ENCODE data around the gene SLC16A7.

Gene SLC16A7

DNA sequence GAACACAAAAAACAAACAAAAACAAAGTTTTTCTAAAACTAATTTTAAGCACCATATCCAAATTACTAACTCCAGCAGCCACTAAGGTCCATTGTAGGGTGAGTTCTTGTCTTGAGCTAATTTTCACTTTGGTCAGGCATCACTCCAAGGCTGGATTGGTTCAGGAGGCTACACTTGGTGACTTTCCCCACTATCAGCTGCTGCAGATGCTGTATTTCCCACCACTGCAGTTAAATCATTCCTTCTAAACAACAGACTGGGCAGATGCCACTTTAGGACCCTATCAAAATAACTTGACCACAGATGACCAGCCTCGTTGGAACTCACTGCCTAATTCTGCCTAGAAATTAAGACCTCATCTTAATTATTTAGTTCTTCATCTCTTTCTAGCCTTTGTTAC, 140.5 kb downstream of the SLC16A7 start:
- Histone ChIP-seq H3K27me3 (ENCODE audit: insufficient read depth, low read length) (no peaks in the 10 kb centered on the region), H3K4me2 (ENCODE audit: low read length) (no peak overlapping the region), H3F3A (ENCODE audit: insufficient read depth, low read length) (no peaks in the 10 kb centered on the region), H3K36me3 (ENCODE audit: insufficient read depth, low read length) (no peaks in the 10 kb centered on the region), H3K9me2 (ENCODE audit: low read depth, low read length) (no peaks in the 10 kb centered on the region), H3K9ac (ENCODE audit: low read length) (no peak overlapping the region), H3K27ac (ENCODE audit: low read depth, low read length, poor library complexity, severe bottlenecking) (no peak overlapping the region), H3K79me2 (ENCODE audit: insufficient read depth, low read length) (no peaks in the 10 kb centered on the region), H3K4me1 (ENCODE audit: insufficient read depth, low read length, severe bottlenecking) (no peaks in the 10 kb centered on the region), H4K20me1 (ENCODE audit: insufficient read depth, low read length) (no peaks in the 10 kb centered on the region), H3K4me3 (ENCODE audit: low read depth, low read length, poor library complexity, severe bottlenecking) (no peak overlapping the region), H3K9me3 (ENCODE audit: low read length) (no peaks in the 10 kb centered on the region), H2AFZ (ENCODE audit: low read length) (no peak overlapping the region)
- TF ChIP-seq, protein P1, sequence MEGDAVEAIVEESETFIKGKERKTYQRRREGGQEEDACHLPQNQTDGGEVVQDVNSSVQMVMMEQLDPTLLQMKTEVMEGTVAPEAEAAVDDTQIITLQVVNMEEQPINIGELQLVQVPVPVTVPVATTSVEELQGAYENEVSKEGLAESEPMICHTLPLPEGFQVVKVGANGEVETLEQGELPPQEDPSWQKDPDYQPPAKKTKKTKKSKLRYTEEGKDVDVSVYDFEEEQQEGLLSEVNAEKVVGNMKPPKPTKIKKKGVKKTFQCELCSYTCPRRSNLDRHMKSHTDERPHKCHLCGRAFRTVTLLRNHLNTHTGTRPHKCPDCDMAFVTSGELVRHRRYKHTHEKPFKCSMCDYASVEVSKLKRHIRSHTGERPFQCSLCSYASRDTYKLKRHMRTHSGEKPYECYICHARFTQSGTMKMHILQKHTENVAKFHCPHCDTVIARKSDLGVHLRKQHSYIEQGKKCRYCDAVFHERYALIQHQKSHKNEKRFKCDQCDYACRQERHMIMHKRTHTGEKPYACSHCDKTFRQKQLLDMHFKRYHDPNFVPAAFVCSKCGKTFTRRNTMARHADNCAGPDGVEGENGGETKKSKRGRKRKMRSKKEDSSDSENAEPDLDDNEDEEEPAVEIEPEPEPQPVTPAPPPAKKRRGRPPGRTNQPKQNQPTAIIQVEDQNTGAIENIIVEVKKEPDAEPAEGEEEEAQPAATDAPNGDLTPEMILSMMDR (IDR thresholded peaks at IDR 0.05; ENCODE audit: low read length): no peak
- TF ChIP-seq EZH2 (IDR thresholded peaks at IDR 0.05; ENCODE audit: borderline replicate concordance, low read length): no peak

- H3K4me2 ChIP-seq (ENCODE audit: low read length): no peak overlapping the region
- no peaks in the 10 kb centered on the region for H4K20me1 ChIP-seq (ENCODE audit: insufficient read depth, low read length)
- no peaks in the 10 kb centered on the region for H3K36me3 ChIP-seq (ENCODE audit: insufficient read depth, low read length)
- H2AFZ ChIP-seq (ENCODE audit: low read length): no peak overlapping the region
- no peak overlapping the region for H3K4me3 ChIP-seq (ENCODE audit: low read depth, low read length, poor library complexity, severe bottlenecking)
- no peaks in the 10 kb centered on the region for H3K9me3 ChIP-seq (ENCODE audit: low read length)
- H3F3A ChIP-seq (ENCODE audit: insufficient read depth, low read length): no peaks in the 10 kb centered on the region
- H3K79me2 ChIP-seq (ENCODE audit: insufficient read depth, low read length): no peaks in the 10 kb centered on the region
- H3K9me2 ChIP-seq (ENCODE audit: low read depth, low read length): no peaks in the 10 kb centered on the region
- no peaks in the 10 kb centered on the region for H3K27me3 ChIP-seq (ENCODE audit: insufficient read depth, low read length)
- TF ChIP-seq, protein P1 (IDR thresholded peaks at IDR 0.05; ENCODE audit: low read length): no peak
- no peak for TF ChIP-seq EZH2 (IDR thresholded peaks at IDR 0.05; ENCODE audit: borderline replicate concordance, low read length)
- no peak overlapping the region for H3K27ac ChIP-seq (ENCODE audit: low read depth, low read length, poor library complexity, severe bottlenecking)
- no peaks in the 10 kb centered on the region for H3K4me1 ChIP-seq (ENCODE audit: insufficient read depth, low read length, severe bottlenecking)
- H3K9ac ChIP-seq (ENCODE audit: low read length): no peak overlapping the region
Observed at GRCh38 chr12:59736786-59737185, 141.0 kb downstream of the SLC16A7 start.

GRCh38 chr12:59737725-59738463, 142.1 kb downstream of the SLC16A7 start:
- H2AFZ ChIP-seq (ENCODE audit: low read length): no peak overlapping the region
- TF ChIP-seq, protein P1 (IDR thresholded peaks at IDR 0.05; ENCODE audit: low read length): no peak
- TF ChIP-seq EZH2 (IDR thresholded peaks at IDR 0.05; ENCODE audit: borderline replicate concordance, low read length): no peak
- no peaks in the 10 kb centered on the region for H3K36me3 ChIP-seq (ENCODE audit: insufficient read depth, low read length)
- no peak overlapping the region for H3K27ac ChIP-seq (ENCODE audit: low read depth, low read length, poor library complexity, severe bottlenecking)
- no peaks in the 10 kb centered on the region for H3F3A ChIP-seq (ENCODE audit: insufficient read depth, low read length)
- H3K27me3 ChIP-seq (ENCODE audit: insufficient read depth, low read length): no peaks in the 10 kb centered on the region
- H3K9ac ChIP-seq (ENCODE audit: low read length): no peak overlapping the region
- no peaks in the 10 kb centered on the region for H4K20me1 ChIP-seq (ENCODE audit: insufficient read depth, low read length)
- no peak overlapping the region for H3K4me2 ChIP-seq (ENCODE audit: low read length)
- no peak overlapping the region for H3K4me3 ChIP-seq (ENCODE audit: low read depth, low read length, poor library complexity, severe bottlenecking)
- no peaks in the 10 kb centered on the region for H3K79me2 ChIP-seq (ENCODE audit: insufficient read depth, low read length)
- no peaks in the 10 kb centered on the region for H3K9me2 ChIP-seq (ENCODE audit: low read depth, low read length)
- H3K4me1 ChIP-seq (ENCODE audit: insufficient read depth, low read length, severe bottlenecking): no peaks in the 10 kb centered on the region
- H3K9me3 ChIP-seq (ENCODE audit: low read length): no peaks in the 10 kb centered on the region
